ENCODE measurements around the gene CEP20.

DNA sequence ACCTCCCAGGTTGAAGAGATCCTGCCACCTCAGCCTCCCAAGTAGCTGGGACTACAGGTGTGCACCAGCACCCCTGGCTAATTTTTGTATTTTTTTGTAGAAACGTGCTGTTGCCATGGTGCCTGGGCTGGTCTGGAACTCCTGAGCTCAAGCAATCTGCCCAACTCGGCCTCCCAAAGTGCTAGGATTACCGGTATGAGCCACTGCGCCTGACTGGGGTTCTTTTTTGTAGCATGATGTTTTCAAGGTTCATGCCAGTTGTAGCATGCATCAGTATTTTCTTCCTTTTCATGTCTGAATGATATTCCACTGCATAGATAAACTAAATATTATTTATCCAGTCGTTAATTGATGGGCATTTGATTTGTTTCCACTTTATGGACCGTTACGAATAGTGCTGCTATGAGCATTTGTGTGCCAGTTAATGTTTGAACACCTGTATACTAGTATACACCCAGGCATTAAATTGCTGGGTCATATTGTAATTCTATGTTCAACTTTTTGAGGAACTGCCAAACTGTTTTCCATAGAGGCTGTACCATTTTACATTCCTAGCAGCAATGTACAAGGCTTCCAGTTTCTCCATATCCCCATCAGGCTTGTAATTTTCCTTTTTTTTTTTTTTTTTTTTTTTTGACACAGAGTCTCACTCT lies 24.8 kb upstream of the CEP20 start:
- TF ChIP-seq, protein P1, sequence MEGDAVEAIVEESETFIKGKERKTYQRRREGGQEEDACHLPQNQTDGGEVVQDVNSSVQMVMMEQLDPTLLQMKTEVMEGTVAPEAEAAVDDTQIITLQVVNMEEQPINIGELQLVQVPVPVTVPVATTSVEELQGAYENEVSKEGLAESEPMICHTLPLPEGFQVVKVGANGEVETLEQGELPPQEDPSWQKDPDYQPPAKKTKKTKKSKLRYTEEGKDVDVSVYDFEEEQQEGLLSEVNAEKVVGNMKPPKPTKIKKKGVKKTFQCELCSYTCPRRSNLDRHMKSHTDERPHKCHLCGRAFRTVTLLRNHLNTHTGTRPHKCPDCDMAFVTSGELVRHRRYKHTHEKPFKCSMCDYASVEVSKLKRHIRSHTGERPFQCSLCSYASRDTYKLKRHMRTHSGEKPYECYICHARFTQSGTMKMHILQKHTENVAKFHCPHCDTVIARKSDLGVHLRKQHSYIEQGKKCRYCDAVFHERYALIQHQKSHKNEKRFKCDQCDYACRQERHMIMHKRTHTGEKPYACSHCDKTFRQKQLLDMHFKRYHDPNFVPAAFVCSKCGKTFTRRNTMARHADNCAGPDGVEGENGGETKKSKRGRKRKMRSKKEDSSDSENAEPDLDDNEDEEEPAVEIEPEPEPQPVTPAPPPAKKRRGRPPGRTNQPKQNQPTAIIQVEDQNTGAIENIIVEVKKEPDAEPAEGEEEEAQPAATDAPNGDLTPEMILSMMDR (IDR thresholded peaks at IDR 0.05), result no peak
- no peak for TF ChIP-seq POLR2A (IDR thresholded peaks at IDR 0.05)
- TF ChIP-seq POLR2AphosphoS5 (IDR thresholded peaks at IDR 0.05), result no peak
- TF ChIP-seq EP300 (IDR thresholded peaks at IDR 0.05), result no peak
